Tibial nerve (tissue), 4 donors: ENCODE measurements around the gene JCHAIN.

Experiments
- EP300 ChIP-seq, 2 donors: sonication (generic); formaldehyde crosslinking; IDR thresholded peaks; one replicate each; pipeline ENCODE4 v1.6.1; 2017; ENCODE audit warnings: antibody characterized with exemption in 2 of 2, mild to moderate bottlenecking in 1 of 2
- TF ChIP-seq, protein P1 (sequence below), 5 experiments: fragments of 200-600 bp in 3 of 5; fragments of 450-650 bp in 2 of 5; sonication (generic) in 3 of 5; IDR thresholded peaks; one replicate each; pipeline ENCODE4 v1.5.1; 2016 to 2019; ENCODE audit warnings: antibody characterized with exemption in 5 of 5, mild to moderate bottlenecking in 3 of 5, moderate library complexity in 2 of 5

DNA sequence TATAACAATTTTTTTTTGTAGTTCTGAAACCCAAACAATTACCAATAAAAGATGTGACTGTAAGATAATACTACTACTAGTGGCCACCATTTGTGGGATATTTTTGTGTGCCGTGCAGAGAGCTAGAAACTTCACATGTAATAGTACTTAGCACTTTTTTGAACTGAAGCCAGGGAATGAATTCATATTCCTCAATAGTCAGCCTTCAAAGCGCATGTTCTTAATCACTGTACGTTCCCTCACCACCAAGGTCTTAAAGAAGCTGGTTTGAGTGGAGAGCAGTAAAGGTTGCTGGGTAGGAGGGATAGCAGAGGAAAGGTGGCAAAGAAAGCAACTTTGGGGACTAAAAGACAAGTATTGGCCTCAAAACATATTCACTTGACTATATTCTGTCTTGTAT, 45.8 kb upstream of the JCHAIN start:
- TF ChIP-seq, protein P1, sequence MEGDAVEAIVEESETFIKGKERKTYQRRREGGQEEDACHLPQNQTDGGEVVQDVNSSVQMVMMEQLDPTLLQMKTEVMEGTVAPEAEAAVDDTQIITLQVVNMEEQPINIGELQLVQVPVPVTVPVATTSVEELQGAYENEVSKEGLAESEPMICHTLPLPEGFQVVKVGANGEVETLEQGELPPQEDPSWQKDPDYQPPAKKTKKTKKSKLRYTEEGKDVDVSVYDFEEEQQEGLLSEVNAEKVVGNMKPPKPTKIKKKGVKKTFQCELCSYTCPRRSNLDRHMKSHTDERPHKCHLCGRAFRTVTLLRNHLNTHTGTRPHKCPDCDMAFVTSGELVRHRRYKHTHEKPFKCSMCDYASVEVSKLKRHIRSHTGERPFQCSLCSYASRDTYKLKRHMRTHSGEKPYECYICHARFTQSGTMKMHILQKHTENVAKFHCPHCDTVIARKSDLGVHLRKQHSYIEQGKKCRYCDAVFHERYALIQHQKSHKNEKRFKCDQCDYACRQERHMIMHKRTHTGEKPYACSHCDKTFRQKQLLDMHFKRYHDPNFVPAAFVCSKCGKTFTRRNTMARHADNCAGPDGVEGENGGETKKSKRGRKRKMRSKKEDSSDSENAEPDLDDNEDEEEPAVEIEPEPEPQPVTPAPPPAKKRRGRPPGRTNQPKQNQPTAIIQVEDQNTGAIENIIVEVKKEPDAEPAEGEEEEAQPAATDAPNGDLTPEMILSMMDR (IDR thresholded peaks at IDR 0.05), result no peak
- TF ChIP-seq EP300 (IDR thresholded peaks at IDR 0.05), result no peak
